Measurements from ENCODE around the gene EXOC3L4.

Gene EXOC3L4

GRCh38 chr14:103146141-103146709 is 51.7 kb downstream of the EXOC3L4 start (continued):
- TF ChIP-seq, protein P1, sequence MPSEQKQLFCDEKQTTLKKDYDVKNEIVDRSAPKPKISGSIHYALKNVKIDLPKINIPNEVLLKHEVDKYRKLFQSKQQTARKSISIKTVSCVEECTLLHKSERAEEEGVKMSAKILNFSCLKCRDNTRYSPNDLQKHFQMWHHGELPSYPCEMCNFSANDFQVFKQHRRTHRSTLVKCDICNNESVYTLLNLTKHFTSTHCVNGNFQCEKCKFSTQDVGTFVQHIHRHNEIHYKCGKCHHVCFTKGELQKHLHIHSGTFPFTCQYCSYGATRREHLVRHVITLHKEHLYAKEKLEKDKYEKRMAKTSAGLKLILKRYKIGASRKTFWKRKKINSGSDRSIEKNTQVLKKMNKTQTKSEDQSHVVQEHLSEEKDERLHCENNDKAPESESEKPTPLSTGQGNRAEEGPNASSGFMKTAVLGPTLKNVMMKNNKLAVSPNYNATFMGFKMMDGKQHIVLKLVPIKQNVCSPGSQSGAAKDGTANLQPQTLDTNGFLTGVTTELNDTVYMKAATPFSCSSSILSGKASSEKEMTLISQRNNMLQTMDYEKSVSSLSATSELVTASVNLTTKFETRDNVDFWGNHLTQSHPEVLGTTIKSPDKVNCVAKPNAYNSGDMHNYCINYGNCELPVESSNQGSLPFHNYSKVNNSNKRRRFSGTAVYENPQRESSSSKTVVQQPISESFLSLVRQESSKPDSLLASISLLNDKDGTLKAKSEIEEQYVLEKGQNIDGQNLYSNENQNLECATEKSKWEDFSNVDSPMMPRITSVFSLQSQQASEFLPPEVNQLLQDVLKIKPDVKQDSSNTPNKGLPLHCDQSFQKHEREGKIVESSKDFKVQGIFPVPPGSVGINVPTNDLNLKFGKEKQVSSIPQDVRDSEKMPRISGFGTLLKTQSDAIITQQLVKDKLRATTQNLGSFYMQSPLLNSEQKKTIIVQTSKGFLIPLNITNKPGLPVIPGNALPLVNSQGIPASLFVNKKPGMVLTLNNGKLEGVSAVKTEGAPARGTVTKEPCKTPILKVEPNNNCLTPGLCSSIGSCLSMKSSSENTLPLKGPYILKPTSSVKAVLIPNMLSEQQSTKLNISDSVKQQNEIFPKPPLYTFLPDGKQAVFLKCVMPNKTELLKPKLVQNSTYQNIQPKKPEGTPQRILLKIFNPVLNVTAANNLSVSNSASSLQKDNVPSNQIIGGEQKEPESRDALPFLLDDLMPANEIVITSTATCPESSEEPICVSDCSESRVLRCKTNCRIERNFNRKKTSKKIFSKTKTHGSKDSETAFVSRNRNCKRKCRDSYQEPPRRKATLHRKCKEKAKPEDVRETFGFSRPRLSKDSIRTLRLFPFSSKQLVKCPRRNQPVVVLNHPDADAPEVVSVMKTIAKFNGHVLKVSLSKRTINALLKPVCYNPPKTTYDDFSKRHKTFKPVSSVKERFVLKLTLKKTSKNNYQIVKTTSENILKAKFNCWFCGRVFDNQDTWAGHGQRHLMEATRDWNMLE (tag by site-specific recombination; conservative IDR thresholded peaks at IDR 0.05; ENCODE audit: low read depth): no peak
- TF ChIP-seq, protein P2, sequence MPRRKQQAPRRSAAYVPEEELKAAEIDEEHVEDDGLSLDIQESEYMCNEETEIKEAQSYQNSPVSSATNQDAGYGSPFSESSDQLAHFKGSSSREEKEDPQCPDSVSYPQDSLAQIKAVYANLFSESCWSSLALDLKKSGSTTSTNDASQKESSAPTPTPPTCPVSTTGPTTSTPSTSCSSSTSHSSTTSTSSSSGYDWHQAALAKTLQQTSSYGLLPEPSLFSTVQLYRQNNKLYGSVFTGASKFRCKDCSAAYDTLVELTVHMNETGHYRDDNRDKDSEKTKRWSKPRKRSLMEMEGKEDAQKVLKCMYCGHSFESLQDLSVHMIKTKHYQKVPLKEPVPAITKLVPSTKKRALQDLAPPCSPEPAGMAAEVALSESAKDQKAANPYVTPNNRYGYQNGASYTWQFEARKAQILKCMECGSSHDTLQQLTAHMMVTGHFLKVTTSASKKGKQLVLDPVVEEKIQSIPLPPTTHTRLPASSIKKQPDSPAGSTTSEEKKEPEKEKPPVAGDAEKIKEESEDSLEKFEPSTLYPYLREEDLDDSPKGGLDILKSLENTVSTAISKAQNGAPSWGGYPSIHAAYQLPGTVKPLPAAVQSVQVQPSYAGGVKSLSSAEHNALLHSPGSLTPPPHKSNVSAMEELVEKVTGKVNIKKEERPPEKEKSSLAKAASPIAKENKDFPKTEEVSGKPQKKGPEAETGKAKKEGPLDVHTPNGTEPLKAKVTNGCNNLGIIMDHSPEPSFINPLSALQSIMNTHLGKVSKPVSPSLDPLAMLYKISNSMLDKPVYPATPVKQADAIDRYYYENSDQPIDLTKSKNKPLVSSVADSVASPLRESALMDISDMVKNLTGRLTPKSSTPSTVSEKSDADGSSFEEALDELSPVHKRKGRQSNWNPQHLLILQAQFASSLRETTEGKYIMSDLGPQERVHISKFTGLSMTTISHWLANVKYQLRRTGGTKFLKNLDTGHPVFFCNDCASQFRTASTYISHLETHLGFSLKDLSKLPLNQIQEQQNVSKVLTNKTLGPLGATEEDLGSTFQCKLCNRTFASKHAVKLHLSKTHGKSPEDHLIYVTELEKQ (tag by site-specific recombination; IDR thresholded peaks at IDR 0.05; ENCODE audit: borderline replicate concordance): no peak
- TF ChIP-seq ZNF335 (tag by site-specific recombination; conservative IDR thresholded peaks at IDR 0.05): no peak
- no peak for TF ChIP-seq ZNF776 (tag by site-specific recombination; IDR thresholded peaks at IDR 0.05; ENCODE audit: borderline replicate concordance)
- no peak for TF ChIP-seq ZNF426 (tag by site-specific recombination; IDR thresholded peaks at IDR 0.05)
- TF ChIP-seq, protein P3, sequence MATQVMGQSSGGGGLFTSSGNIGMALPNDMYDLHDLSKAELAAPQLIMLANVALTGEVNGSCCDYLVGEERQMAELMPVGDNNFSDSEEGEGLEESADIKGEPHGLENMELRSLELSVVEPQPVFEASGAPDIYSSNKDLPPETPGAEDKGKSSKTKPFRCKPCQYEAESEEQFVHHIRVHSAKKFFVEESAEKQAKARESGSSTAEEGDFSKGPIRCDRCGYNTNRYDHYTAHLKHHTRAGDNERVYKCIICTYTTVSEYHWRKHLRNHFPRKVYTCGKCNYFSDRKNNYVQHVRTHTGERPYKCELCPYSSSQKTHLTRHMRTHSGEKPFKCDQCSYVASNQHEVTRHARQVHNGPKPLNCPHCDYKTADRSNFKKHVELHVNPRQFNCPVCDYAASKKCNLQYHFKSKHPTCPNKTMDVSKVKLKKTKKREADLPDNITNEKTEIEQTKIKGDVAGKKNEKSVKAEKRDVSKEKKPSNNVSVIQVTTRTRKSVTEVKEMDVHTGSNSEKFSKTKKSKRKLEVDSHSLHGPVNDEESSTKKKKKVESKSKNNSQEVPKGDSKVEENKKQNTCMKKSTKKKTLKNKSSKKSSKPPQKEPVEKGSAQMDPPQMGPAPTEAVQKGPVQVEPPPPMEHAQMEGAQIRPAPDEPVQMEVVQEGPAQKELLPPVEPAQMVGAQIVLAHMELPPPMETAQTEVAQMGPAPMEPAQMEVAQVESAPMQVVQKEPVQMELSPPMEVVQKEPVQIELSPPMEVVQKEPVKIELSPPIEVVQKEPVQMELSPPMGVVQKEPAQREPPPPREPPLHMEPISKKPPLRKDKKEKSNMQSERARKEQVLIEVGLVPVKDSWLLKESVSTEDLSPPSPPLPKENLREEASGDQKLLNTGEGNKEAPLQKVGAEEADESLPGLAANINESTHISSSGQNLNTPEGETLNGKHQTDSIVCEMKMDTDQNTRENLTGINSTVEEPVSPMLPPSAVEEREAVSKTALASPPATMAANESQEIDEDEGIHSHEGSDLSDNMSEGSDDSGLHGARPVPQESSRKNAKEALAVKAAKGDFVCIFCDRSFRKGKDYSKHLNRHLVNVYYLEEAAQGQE (tag by site-specific recombination; IDR thresholded peaks at IDR 0.05): no peak

DNA sequence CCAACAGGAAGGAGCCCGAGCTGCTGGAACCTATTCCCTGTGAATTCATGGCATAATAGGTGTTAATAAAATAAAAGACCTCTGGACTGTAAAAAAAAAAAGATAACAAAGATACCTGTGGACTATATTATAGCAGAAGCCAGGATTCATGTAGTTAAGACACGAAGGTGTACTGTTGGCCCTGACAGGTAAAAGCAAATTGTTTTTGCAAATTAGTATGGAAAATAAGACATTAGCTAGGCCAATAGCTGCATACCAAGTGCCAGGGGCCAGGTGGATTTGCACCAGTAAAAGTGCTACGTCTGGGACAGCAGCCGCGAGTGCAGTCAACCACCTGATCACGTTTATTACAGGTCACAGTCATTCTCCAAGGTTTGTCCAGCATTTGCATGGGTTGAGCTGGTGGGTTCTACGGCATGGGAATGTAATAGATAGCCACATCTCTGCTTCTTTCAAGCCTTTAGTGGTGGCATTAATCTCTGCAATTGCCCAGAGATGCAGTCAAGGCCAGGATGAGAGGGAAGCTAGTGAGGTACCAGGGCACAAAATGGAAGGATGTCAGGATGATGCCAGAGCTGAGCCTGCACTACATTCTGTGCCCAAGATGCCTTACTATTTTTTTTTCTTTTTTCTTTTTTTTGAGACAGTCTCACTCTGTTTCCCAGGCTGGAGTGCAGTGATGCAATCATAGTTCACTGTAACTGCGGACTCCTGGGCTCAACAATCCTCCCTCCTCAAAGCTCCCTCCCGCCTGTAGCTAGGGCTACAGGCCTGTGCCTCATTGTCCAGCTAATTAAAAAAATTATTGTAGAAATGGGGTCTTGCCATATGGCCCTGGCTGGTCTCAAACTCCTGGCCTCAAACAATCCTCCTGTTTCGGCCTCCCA is 55.1 kb downstream of the EXOC3L4 start:
- POLR2A ChIA-PET: no interaction called here
- CTCF ChIA-PET: interaction anchor here (0.5 to 1.9 kb wide), 3 partner anchors 9 to 142 kb away, joined by 4 to 11 read pairs (median 4); no protein-coding TSS in a partner anchor
- Histone ChIP-seq H3K27ac (ENCODE audit: extremely low read depth, low read depth, low read length) (no peak overlapping the region), H3K36me3 (ENCODE audit: control insufficient read depth in 2 of 2, insufficient read depth in 1 of 2, low read length in 2 of 2) (no peaks in the 10 kb centered on the region), H3K4me3 (ENCODE audit: low read depth, low read length) (no peak overlapping the region), H3K9me3 (ENCODE audit: control insufficient read depth, insufficient read depth, low read depth, low read length) (no peaks in the 10 kb centered on the region), H3K4me1 (ENCODE audit: control insufficient read depth, insufficient read depth, low read length) (no peaks in the 10 kb centered on the region)
- TF ChIP-seq ZBTB21 (tag by site-specific recombination; IDR thresholded peaks at IDR 0.05) (no peak), ZNF157 (tag by site-specific recombination; IDR thresholded peaks at IDR 0.05) (peak; percentile 96)
